HG02943 (cell line): ENCODE data around the gene STPG2.

ENCODE experiments used
- ATAC-seq: cut with Tn5 transposase; IDR thresholded peaks from one replicate; pipeline ENCODE4 v1.9.1; 2021; ENCODE audit warnings: mild to moderate bottlenecking, low read depth, moderate library complexity; ENCODE audit not compliant: unreplicated experiment

Gene STPG2

DNA sequence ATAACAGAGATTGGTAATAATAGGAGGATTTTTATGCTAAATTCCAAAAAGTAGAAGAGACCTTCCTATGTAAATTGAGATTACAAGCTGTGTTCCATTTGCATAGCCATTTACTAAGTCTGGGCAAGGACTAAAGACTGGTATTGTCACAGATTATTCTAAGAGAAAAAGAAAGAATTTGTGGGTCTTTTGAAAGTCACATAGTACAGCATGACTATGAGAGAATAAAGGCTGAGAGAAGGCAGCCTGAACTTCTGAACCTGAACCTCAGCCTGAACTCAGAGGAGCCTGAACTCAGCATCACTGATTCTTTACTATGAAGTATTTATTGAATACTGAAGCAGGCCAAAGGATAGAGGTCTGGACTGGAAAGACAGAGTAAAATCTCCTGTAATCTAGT is 297.5 kb downstream of the STPG2 start:
- no peak for ATAC-seq

DNA sequence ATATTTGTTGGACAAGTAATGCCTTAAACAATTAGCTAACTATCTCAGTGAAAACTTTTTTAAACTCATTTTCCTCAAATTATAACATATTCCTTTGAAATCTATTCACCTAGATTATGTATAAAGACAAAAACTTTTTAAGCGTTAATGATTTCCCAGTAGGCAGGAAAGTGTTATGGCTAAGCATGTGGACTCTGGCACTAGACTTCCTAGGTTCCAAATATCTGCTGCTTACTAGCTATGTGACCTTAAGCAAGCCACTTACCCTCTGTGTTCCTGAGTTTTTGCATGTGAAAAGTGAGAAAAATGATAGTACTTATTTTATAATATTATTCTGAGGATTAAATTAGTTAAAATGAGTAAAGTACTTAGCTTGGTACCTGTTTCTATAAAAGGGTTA is 301.8 kb downstream of the STPG2 start:
- ATAC-seq = no peak

DNA sequence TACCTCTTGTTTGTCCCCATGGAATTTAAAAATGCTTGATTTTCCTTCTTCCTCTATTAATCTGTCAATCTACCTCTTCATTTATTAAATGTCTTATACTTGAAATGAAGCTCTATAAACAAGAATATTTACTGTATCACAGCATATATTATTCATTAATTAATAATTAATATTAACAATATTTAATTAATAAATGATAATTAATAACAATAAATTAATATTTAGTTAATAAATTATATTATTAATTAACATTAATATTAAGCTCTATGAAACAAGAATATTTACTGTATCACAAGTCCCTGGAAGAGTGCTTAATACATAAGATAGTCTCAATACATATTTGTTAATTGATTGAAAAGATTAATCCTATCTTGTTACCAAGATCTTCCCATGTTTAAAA is 306.6 kb downstream of the STPG2 start:
- no peak for ATAC-seq

DNA sequence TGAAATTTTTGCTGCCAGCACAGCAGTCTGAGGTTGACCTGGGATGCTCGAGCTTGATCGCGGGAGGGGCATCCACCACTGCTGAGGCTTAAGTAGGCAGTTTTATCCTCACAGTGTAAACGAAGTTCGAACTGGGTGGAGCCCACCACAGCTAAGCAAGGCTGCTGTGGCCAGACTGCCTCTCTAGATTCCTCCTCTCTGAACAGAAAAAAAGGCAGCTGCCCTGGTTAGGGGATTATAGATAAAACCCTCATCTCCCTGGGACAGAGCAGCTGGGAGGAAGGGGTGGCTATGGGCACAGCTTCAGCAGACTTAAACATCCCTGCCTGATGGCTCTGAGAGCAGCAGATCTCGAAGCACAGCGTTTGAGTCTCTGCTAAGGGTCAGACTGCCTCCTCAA is 314.6 kb downstream of the STPG2 start:
- no peak for ATAC-seq

DNA sequence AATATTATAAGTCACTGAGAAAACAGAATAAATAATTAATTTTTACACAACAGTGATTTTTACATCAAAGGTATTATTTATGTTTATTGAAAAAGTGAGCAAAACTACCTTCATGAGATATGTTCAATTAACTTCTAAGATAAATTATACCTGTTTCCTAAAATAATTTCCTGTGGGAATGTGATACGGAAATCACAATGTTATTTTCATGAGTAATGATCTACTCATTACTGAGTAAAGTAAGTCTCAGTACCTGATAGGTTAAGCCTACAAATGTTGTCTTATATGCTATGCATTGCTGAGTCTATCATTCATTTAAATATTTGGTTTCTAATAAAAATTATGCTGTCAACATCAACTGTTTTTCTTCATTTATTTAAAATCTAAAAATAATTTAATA is 324.0 kb downstream of the STPG2 start:
- ATAC-seq = no peak

DNA sequence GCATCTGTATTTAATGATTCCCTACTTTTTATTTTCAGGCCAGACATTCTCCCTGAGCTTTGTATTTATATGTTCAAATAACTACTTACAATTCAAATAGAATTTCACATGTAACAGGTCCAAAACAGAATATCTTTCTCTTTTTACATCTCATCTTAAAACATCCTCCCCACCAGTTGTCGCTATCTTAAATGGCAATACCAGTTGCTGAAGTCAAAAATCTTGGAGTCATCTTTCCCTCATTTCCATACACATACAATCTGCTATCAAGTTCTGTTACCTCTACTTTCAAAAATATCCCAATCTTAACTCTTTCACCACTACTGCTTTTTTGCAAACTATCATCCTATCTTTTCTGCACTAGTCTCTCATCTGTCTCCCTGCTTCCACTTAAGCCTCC is 330.5 kb downstream of the STPG2 start:
- ATAC-seq = no peak

DNA sequence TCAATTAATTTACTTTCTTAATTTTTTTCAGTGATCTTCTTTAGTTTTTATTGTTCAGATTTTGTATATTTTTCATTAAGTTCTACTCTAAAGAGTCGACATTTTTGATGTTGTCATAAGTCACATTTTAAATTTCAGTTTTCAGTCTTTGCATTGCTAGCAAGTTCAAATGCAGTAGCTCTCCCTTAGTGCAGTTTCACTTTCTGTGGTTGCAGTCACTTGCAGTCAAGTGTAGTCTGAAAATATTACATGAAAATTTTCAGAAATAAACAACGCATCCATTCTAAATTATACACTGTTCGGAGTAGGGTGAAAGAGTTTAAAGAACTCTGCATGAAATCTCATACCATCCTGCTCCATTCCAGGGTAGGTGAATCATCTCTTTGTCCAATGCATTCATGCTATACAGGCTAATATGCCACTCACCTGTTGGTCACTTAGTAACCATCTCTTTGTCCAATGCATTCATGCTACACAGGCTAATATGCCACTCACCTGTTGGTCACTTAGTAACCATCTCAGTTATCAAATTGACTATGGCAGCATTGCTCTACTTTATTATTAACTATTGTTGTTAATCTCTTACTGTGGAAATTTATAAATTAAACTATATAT is 356.9 kb downstream of the STPG2 start:
- no peak for ATAC-seq

DNA sequence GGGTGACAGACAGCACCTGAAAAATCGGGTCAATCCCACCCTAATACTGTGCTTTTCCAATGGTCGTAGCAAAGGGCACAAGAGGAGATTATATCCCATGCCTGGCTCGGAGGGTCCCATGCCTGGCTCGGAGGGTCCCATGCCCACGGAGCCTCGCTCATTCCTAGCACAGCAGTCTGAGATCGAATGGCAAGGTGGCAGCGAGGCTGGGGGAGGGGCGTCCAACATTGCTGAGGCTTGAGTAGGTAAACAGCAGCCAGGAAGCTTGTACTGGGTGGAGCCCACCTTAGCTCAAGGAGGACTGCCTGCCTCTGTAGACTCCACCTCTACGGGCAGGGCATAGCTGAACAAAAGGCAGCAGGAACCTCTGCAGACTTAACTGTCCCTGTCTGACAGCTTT is 365.1 kb downstream of the STPG2 start:
- no peak for ATAC-seq

DNA sequence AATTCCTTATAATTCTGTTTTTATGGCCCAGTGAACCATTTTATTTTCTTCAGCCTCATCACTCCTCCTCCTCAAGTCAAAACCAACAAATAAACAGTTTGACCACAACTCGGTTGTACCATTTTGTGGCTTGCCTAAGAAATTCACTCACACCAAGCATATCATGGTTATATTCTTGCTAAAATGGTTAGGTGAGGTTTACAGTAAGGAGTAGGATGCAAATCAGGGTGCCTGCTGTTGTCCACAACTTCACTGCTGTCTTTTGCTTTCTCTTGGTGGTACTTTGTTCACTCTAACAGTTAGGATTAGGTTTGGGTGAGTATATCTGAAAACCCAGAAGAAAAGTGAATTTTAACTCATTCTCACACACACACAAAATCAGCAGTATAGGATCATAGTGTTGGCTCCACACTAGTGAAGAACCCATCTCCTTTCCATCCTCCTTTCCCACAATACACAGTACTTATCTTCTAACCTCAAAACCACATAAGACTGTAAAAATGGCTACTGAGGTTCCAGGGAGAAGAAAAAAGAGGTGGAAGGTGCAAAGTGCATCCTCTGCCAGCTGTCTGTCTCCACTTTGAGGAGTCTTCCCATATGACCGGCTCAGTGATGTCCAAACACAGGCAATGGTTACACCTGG is 368.8 kb downstream of the STPG2 start:
- no peak for ATAC-seq

DNA sequence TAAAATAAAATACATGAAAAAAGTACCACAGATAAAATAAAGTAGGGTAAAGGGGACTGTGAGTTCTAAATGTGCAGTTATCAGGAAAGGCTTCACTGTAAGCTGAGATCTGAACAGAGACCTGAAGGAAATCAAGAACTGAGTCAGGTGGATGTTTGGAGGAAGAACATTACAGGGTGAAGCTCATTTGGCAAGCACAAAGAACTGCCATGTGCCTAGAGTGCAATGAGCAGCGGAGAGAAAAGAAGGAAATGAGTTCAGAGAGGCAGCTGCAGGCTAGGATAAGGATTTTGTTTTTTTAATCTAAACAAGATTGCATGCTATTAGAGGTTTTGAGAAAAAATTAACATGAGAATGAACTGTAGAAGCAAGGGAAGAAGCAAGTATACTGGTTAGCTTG is 373.1 kb downstream of the STPG2 start:
- no peak for ATAC-seq

DNA sequence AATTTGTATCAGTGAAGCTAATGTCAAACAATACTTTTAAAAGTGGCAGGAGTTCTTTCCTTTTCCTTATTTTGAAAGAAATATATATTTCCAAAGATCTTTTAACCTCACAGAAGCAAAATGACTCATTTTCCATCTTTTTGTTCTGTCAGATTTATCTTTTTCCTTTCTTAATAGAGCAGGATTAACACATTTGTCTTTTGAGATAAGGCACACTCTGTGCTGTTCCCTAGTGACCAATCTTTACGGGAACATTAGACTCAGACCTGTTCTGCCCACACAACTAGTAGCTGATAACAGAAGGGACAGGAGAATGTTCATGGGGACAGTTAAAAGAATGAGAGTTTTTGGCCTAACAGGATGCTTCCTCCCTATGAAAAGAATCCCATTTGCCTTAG is 381.2 kb downstream of the STPG2 start:
- ATAC-seq = no peak

DNA sequence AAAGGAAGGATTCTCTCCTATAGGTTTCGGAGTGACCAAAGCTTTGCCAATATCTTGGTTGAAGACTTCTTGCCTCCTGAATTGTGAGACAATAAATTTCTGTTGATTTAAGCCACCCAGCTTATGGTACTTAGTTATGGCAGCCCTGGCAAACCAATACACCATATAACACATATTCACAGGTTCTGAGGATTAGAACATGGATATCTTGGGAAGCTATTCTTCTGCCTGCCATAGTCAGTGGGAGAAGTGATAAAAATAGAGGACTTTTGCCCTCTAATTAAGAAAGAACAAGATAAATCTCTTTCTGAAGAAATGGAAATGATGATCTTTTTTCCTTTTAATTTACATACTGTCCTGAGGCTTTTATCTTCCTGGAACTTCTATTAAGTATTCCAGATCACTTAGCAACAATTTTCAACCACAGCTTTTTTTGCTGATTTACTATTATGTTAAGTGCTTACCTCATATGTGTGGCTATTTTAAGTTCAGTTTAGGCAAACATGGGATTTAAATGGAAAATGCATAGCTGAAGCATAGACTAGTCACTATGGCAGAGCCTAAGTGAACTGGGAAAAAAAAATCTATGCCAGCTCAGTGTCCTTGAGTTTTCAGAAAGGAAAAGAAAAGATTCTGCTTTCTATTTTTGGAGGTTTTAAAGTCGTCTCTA is 381.7 kb downstream of the STPG2 start:
- ATAC-seq = no peak

DNA sequence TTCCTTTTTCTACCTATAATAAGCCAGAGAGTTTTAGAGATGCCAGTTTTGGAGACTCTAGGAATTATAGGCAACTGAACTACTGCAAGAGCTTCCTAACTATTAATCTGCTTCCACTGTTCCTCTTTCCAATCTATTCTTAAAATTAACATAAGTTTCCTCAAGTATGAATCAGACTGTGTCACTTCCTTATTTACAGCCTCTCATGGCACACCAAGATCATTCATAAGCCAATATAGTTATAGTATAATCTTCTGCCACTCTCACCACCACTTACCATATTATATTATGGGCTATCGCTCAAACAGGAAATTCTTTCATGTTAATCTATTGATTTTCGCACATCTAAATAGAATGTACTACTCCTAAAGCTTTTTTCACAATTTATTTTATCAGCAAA is 383.5 kb downstream of the STPG2 start:
- ATAC-seq = no peak

DNA sequence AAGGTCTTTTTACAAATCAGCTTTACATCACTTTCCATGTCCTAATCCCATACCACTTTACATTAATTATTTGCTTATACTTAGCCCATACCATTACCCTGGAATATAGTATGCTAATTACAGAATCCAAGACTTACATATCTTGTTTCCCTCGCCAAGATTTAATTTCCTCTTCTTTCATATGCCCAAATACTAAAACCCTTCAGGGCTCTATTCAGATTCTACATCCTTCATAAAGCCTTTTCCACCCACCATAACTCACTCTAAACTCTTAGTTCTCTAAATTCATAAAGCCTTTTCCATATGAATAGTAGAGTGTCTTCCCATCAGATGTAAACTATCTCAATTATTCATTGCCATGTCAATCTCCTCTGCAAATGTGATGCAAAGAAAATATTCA is 390.7 kb downstream of the STPG2 start:
- ATAC-seq = no peak

DNA sequence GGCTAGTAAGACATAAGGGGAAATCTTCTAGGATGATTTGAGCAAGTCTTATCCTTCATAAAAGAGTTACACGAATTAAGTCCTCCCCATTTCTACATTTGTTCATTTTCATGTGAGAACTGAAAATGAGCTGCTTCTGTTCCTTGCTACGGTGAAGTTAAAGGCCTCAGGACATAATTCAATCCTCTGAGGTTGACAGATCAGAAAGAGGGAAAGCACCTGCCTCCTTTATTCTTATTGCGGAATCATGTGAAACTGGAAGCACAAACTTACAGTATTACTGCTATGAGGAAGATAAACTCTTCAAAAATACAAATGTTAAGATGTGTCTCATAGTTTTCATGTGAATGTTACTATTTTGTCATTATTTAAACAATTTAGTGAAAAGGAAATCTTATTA is 395.3 kb downstream of the STPG2 start:
- ATAC-seq = no peak

DNA sequence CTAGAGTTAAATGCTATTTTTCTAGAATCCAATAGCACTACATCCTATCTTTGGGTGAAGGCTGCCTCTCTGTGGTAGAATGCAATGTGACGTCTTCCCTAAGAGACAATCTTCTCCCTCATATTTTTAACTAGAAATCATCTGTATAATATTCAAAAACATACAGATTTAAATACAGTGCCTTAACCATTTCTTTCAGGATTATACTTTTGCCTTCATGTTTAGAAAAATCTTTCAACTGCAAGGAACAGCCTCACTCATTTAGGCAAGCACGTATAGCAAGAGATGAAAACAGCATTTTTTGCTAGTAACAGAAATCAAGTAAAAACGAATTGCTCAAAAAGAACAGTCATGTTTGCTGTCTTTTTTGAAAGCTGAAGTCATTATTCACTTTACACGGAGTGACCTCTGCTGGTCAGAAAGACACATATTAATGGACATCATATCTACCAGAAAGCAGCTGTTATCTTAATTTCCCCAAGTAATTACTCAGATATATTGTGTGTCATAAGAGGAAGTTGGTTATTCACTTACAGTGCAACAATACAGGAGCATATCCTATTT is 422.3 kb downstream of the STPG2 start:
- ATAC-seq = no peak

DNA sequence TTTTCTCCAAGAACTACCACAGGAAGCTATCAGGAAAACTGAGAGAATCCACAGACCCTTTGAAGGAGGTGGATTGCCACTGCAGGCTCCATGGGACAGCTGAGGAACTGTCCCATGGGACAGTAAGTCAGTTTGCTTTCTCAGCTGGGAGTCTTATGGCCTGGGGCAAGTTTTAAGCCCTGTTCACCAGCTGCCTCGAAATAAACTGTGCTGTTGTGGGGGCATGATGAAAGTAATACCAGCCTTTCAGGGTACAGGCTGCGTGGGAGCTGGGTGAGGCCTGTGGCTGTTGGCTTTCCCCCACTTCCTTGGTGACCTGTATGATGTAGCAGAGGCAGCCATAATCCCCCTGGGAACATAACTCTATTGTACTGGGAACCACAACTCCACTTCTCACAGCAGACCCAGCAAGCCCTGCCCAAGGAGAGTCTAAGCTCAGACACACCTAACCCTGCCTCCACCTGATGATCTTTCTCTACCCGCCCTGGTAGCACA is 452.1 kb downstream of the STPG2 start:
- no peak for ATAC-seq

DNA sequence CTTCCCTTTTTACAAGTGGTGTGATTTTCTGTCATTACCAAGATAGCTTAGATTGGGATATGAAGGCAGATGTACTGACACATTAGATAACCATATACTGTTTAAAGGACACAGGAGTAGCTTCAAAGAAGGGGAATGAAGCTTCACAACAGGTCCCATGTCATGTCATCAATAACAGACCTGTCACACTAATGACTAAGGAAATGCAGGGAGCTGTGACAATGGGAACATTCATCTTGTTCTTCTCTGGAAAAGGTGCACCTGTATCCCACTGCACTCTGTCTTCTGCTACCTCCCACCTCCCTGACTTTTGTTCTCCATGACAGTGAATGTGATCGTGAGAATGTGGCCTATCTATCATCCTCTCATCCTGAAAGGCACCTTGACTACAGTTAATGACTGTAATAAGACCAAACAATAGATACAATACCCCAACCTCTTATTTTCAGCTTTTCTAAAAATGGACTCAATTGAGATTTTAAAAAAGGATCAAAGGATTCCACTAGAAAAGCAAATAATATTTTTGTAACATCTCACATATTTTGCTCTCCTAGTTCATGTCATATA is 472.5 kb downstream of the STPG2 start:
- ATAC-seq = no peak

DNA sequence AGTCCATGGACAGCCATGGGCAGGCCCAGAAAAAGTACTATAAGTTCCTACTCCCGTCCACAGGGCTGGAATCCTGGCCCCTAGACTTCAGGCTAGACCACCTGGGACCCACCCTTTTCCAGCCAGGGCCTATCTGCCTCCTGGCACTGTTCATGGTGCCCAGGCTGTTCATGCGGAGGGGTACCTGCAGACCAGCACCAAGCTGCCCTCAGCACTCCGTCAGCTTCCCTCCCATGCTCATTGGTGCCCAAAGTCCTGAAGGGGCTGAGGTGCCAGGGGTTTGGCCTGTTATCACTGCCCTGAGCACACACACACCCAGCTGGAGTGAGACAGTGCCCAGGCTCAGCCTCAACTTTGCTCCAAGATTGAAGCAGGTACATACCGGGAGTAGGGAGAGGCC is 477.7 kb downstream of the STPG2 start:
- ATAC-seq = no peak

DNA sequence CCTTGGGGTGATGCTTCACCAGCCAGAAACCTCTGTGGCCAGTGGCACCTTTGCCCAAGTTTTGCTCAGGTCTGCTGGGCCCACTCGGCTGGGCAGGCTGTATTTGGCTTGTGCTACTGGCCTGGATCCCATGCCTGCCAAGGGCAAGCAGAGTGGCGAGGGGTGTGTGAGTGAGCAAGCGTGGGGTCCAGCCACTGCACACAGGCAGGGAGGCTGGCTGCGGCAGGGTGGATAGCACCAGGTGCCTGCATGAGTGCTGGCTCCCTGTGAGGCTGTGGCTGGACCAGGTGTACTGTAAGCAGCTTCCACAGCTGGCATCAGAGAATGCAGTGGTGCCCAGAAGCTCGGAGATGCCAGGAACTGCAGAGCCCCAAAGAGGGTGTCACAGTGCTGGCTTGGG is 478.5 kb downstream of the STPG2 start:
- ATAC-seq = no peak

DNA sequence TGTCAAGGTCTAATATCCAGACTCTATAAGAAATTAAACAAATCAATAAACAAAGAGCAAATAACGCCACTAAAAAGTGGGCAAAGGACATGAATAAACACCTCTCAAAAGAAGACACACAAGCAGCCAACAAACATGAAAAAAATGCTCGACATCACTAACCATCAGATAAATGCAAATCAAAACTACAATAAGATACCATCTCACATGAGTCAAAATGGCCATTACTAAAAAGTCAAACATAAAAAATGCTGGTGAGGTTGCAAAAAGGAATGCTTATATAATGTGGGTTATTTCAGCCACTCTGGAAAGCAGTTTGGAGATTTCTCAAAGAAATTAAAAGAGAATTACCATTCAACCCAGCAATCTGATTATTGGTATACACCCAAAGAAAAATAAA is 481.1 kb downstream of the STPG2 start:
- ATAC-seq = no peak
